ENCODE measurements around the gene LTBP3. TPM values are rescaled to one million over a fixed set of nuclear protein-coding genes. Genes with fewer than 3 reads are reported as not detected.
A peak's percentile ranks its signal among the peaks of the same experiment; 100 is the strongest.

LTBP3 gene
- total and polyA plus RNA-seq, 2 of the 13 experiments (the other 11 are each of a cell fraction or from before 2014, with no cell fraction given): 12.2 to 68.1 TPM

GRCh38 chr11:65558930-65559509 is 861 bp upstream of the LTBP3 start (continued):
- TF ChIP-seq SKIL (CRISPR knock-in tag; IDR thresholded peaks at IDR 0.05; ENCODE audit: borderline replicate concordance) (no peak), TOPORS (CRISPR knock-in tag; IDR thresholded peaks at IDR 0.05) (no peak), ZBTB3 (CRISPR knock-in tag; IDR thresholded peaks at IDR 0.05; ENCODE audit: borderline replicate concordance, low read depth) (no peak), ZMYM2 (CRISPR knock-in tag; IDR thresholded peaks at IDR 0.05) (no peak), ISL2 (CRISPR knock-in tag; IDR thresholded peaks at IDR 0.05) (no peak), ZNF770 (CRISPR knock-in tag; IDR thresholded peaks at IDR 0.05) (no peak), GABPB1 (CRISPR knock-in tag; IDR thresholded peaks at IDR 0.05) (no peak), STAT5B (CRISPR knock-in tag; IDR thresholded peaks at IDR 0.05) (no peak), TERF1 (CRISPR knock-in tag; IDR thresholded peaks at IDR 0.05) (no peak), NONO (IDR thresholded peaks at IDR 0.05) (no peak), NONO (CRISPR knock-in tag; conservative IDR thresholded peaks at IDR 0.05) (0 out of 2 replicates have a peak, but pooled peaks have one; percentile 15), ZMYM3 (CRISPR knock-in tag; IDR thresholded peaks at IDR 0.05) (0 out of 2 replicates have a peak, but pooled peaks have one; percentile 11), SMC3 (IDR thresholded peaks at IDR 0.05; ENCODE audit: low read length) (no peak), CHD4 (IDR thresholded peaks at IDR 0.05; ENCODE audit: borderline replicate concordance, low read length) (no peak), SRSF4 (IDR thresholded peaks at IDR 0.05; ENCODE audit: low read depth, low read length, poor library complexity, severe bottlenecking) (no peak), HIVEP1 (CRISPR knock-in tag; IDR thresholded peaks at IDR 0.05) (no peak), ZBTB46 (CRISPR knock-in tag; IDR thresholded peaks at IDR 0.05; ENCODE audit: borderline replicate concordance) (no peak), CENPBD1 (CRISPR knock-in tag; IDR thresholded peaks at IDR 0.05; ENCODE audit: borderline replicate concordance, low read depth) (no peak), EEA1 (CRISPR knock-in tag; IDR thresholded peaks at IDR 0.05; ENCODE audit: borderline replicate concordance) (no peak), POGZ (CRISPR knock-in tag; IDR thresholded peaks at IDR 0.05) (no peak), ZNF615 (CRISPR knock-in tag; IDR thresholded peaks at IDR 0.05; ENCODE audit: borderline replicate concordance) (no peak), EHMT2 (IDR thresholded peaks at IDR 0.05; ENCODE audit: borderline replicate concordance, low read depth, low read length) (no peak)
